K562 (cell line): Measurements from ENCODE around the gene MPV17L2. TPM values are rescaled to one million over a fixed set of nuclear protein-coding genes. Genes with fewer than 3 reads are reported as not detected.

Experiments
- ARNT ChIP-seq, 2 experiments: fragments of 450-650 bp; IDR thresholded peaks; 2 replicates each; pipeline ENCODE4 v1.6.1; 2016; ENCODE audit warnings: mild to moderate bottlenecking in 1 of 2
- ATF3 ChIP-seq, 2 experiments: fragments of 450-650 bp in 1 of 2; sonication (generic) in 1 of 2; formaldehyde crosslinking in 1 of 2; IDR thresholded peaks in 1 of 2; conservative IDR thresholded peaks in 1 of 2; 2 replicates each; pipeline versions ENCODE4 v1.6.1 to v1.8.1; 2016 to 2023; ENCODE audit warnings: mild to moderate bottlenecking in 2 of 2, moderate library complexity in 2 of 2, inconsistent platforms in 1 of 2, missing genetic modification reagents in 1 of 2
- CHD2 ChIP-seq: IDR thresholded peaks from 2 replicates; pipeline ENCODE4 v1.6.1; 2011; ENCODE audit warnings: low read depth, low read length
- E2F3 ChIP-seq: fragments of 250-450 bp; sonication (Bioruptor Pico); IDR thresholded peaks from 2 replicates; pipeline ENCODE4 v1.4.0; 2020; ENCODE audit warnings: mild to moderate bottlenecking
- EP400 ChIP-seq: fragments of 450-650 bp; IDR thresholded peaks from 2 replicates; pipeline ENCODE4 v1.6.1; 2017; ENCODE audit warnings: antibody characterized with exemption, mild to moderate bottlenecking, moderate library complexity
- HDAC6 ChIP-seq: IDR thresholded peaks from 2 replicates; pipeline ENCODE4 v1.6.1; 2012; ENCODE audit warnings: low read depth, mild to moderate bottlenecking, control low read depth, inconsistent platforms, low read length, moderate library complexity
- KAT8 ChIP-seq: fragments of 450-650 bp; IDR thresholded peaks from 2 replicates; pipeline ENCODE4 v1.6.1; 2016; ENCODE audit warnings: low read depth, mild to moderate bottlenecking
- NCOA1 ChIP-seq: fragments of 450-650 bp; IDR thresholded peaks from 2 replicates; pipeline ENCODE4 v1.6.1; 2016; ENCODE audit warnings: low read depth
- PCBP2 ChIP-seq: fragments of 200-400 bp; formaldehyde crosslinking; IDR thresholded peaks from 2 replicates; pipeline ENCODE4 v1.6.1; 2018; ENCODE audit warnings: low read length, low read depth, mild to moderate bottlenecking, moderate library complexity; ENCODE audit not compliant: poor library complexity, severe bottlenecking
- RBBP5 ChIP-seq: fragments of 200-600 bp; sonication (generic); IDR thresholded peaks from 2 replicates; pipeline ENCODE4 v1.6.1; 2012; ENCODE audit warnings: borderline replicate concordance, mild to moderate bottlenecking, low read length, control low read depth, inconsistent platforms; ENCODE audit not compliant: insufficient read depth, poor library complexity, severe bottlenecking
- STAT6 ChIP-seq: sonication (generic); formaldehyde crosslinking; IDR thresholded peaks from 2 replicates; pipeline ENCODE4 v1.8.1; 2023; ENCODE audit warnings: mild to moderate bottlenecking, missing genetic modification reagents
- THRB ChIP-seq: fragments of 450-650 bp; formaldehyde crosslinking; conservative IDR thresholded peaks from 2 replicates; pipeline ENCODE4 v1.4.0; 2022; ENCODE audit warnings: mild to moderate bottlenecking, missing genetic modification characterization
- ZBTB8A ChIP-seq: fragments of 450-650 bp; IDR thresholded peaks from 2 replicates; pipeline ENCODE4 v1.6.1; 2018; ENCODE audit warnings: mild to moderate bottlenecking, moderate library complexity; ENCODE audit not compliant: partially characterized antibody
- ZNF23 ChIP-seq: fragments of 250-450 bp; sonication (Bioruptor Pico); IDR thresholded peaks from 2 replicates; pipeline ENCODE4 v1.4.0; 2020; ENCODE audit warnings: mild to moderate bottlenecking
- ZNF232 ChIP-seq: sonication (generic); formaldehyde crosslinking; IDR thresholded peaks from 2 replicates; pipeline ENCODE4 v1.8.0; 2022; ENCODE audit warnings: mild to moderate bottlenecking, missing genetic modification reagents
- ZNF263 ChIP-seq: sonication (generic); formaldehyde crosslinking; IDR thresholded peaks from 2 replicates; pipeline ENCODE4 v1.8.0; 2022; ENCODE audit warnings: mild to moderate bottlenecking, missing genetic modification reagents, borderline replicate concordance
- ZNF354B ChIP-seq: fragments of 250-450 bp; sonication (Bioruptor Pico); IDR thresholded peaks from 2 replicates; pipeline ENCODE4 v1.4.0; 2020
- polyA plus RNA-seq, 8 experiments: library from polyadenylated mRNA; depleted of rRNA in 4 of 8; stranded (reverse) in 5 of 8; unstranded in 3 of 8; fragments of >200 nt; fragmentation: Nextera tagmentation in 2 of 8; fragmentation: Illumina TruSeq in 1 of 8; extraction: Ambion mirVana in 2 of 8; extraction: Trizol in 1 of 8; gene quantifications; 2 replicates each; pipeline versions ENCODE4 v1.2.1 to v1.2.3, GENCODE V29; 2011 to 2014; ENCODE audit warnings: inconsistent platforms in 1 of 8, missing spikeins in 1 of 8
- total RNA-seq, 7 experiments: library from RNA; depleted of rRNA in 6 of 7; stranded (reverse); fragments of >200 nt in 6 of 7; fragmentation: Illumina TruSeq in 2 of 7; extraction: Trizol in 2 of 7; gene quantifications; 2 replicates each; pipeline versions ENCODE4 v1.2.1 to v1.2.3, GENCODE V29; 2011 to 2021; ENCODE audit warnings: low replicate concordance in 1 of 7
- TF ChIP-seq, protein P1 (sequence below): fragments of 150-350 bp; IDR thresholded peaks from 2 replicates; pipeline ENCODE4 v1.6.1; 2014; ENCODE audit warnings: low read depth, mild to moderate bottlenecking, low read length, borderline replicate concordance

MPV17L2 gene
- total and polyA plus RNA-seq, 9 of the 15 experiments (the other 6 are each of a cell fraction or from before 2014, with no cell fraction given), result 10.6 to 60.2 (median 28.5) TPM

DNA sequence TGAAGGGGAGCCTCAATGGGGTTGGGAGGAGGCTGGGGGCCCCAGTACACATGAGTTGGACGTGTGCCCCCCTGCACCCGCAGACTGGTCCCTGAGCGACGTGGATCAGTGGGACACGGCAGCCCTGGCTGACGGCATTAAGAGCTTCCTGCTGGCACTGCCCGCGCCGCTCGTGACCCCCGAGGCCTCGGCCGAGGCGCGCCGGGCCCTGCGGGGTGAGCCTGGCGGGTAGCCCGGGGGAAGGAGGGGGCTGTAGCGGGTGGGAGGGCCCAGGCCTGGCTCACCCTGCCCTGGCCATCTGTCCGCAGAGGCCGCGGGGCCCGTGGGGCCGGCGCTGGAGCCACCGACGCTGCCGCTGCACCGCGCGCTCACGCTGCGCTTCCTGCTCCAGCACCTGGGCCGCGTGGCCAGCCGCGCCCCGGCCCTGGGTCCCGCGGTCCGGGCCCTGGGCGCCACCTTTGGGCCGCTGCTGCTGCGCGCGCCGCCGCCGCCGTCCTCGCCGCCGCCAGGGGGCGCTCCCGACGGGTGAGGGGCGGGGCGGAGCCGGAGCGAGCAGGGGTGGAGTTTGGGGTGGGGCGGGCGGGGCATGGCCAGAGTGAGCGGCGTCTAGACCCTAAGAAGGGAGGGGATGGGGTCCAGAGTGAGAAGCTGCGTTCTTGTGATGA lies 31.9 kb upstream of the MPV17L2 start (continued):
- TF ChIP-seq ARNT (IDR thresholded peaks at IDR 0.05), result no peak
- no peak for TF ChIP-seq ZNF263 (CRISPR knock-in tag)
- TF ChIP-seq EP400, result no peak
- no peak for TF ChIP-seq NCOA1
- no peak for TF ChIP-seq STAT6 (CRISPR knock-in tag)
- TF ChIP-seq ZNF23 (CRISPR knock-in tag), result no peak
- TF ChIP-seq RBBP5, result no peak
- TF ChIP-seq HDAC6, result no peak
- TF ChIP-seq, protein P1, sequence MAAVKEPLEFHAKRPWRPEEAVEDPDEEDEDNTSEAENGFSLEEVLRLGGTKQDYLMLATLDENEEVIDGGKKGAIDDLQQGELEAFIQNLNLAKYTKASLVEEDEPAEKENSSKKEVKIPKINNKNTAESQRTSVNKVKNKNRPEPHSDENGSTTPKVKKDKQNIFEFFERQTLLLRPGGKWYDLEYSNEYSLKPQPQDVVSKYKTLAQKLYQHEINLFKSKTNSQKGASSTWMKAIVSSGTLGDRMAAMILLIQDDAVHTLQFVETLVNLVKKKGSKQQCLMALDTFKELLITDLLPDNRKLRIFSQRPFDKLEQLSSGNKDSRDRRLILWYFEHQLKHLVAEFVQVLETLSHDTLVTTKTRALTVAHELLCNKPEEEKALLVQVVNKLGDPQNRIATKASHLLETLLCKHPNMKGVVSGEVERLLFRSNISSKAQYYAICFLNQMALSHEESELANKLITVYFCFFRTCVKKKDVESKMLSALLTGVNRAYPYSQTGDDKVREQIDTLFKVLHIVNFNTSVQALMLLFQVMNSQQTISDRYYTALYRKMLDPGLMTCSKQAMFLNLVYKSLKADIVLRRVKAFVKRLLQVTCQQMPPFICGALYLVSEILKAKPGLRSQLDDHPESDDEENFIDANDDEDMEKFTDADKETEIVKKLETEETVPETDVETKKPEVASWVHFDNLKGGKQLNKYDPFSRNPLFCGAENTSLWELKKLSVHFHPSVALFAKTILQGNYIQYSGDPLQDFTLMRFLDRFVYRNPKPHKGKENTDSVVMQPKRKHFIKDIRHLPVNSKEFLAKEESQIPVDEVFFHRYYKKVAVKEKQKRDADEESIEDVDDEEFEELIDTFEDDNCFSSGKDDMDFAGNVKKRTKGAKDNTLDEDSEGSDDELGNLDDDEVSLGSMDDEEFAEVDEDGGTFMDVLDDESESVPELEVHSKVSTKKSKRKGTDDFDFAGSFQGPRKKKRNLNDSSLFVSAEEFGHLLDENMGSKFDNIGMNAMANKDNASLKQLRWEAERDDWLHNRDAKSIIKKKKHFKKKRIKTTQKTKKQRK, result no peak
- no peak for TF ChIP-seq THRB (CRISPR knock-in tag)
- TF ChIP-seq ZBTB8A, result no peak
- no peak for TF ChIP-seq ZNF232
- no peak for TF ChIP-seq CHD2
- TF ChIP-seq PCBP2, result no peak
- no peak for TF ChIP-seq E2F3
- no peak for TF ChIP-seq KAT8
- TF ChIP-seq ATF3 (IDR thresholded peaks at IDR 0.05), result no peak
- no peak for TF ChIP-seq ATF3 (CRISPR knock-in tag; conservative IDR thresholded peaks at IDR 0.05)
- no peak for TF ChIP-seq ZNF354B
